Measurements from ENCODE around the gene PRSS27.
"Not testable (repeated sequence)": the region's sequence is repeated elsewhere in the genome, so short reads cannot be mapped to it uniquely, and the experiment has no call there.

PRSS27 gene

DNA sequence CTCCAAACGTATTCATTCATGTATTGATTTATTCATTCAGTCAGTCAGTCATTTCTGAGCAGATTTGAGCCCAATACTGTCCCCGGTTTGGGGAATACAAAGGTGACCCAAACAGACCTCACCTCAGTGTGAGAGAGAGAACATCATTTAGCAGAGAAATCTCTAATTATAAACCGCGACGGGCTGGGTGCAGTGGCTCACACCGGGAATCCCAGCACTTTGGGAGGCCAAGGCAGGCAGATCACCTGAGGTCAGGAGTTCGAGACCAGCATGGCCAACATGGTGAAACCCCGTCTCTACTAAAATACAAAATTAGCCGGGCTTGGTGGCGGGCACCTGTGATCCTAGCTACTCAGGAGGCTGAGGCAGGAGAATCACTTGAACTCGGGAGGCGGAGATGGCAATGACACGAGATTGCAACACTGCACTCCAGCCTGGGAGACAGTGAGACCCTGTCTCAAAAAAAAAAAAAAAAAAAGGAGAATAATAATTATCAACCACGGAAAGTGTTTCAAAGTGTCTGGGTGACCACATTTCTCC, 1.7 kb upstream of the PRSS27 start:
- not testable (repeated sequence) for DNase-seq

DNA sequence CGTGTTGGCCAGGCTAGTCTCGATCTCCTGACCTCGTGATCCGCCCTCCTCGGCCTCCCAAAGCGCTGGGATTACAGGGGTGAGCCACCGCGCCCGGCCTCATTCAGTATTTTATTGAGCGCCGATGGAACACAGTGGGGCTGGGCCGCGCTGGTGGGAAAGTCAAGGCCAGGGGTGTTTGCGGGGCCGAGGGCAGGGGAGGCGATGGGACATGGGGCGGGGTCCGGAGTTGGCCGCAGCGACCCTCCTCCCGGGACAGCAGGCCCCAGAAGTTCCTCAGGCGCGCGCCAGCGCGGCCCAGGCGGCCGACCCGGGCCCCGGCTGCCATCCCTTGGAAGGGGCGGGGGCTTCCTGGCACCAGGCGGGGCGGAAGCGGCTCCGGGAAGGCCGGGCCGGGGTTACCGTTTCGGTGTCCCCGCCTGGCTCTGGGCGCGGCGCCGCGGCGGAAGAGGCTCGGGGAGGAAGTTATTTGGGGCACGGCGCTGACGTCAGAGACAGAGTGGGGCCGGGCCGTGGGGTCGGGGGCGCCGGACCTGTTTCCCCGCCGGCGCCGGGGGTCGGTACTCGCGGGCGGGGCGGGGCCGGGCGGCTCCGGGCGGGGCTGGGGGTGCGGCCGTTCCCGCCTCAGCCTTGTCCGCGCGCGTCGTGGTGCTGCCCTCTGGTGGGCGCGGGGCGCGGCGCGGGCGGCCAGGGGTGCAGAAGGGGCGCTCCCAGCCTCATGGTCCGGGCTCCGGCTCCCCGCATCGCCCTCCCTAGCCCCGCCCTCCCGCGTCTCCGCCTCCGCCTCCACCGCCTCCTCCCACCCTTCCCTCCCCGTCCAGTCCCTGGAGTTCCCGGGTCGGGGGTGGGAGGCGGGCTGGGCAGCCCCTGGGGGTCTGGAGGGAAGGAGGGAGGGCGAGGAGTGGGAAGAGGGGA, 952 bp upstream of the PRSS27 start:
- peak; percentile 88 for DNase-seq

DNA sequence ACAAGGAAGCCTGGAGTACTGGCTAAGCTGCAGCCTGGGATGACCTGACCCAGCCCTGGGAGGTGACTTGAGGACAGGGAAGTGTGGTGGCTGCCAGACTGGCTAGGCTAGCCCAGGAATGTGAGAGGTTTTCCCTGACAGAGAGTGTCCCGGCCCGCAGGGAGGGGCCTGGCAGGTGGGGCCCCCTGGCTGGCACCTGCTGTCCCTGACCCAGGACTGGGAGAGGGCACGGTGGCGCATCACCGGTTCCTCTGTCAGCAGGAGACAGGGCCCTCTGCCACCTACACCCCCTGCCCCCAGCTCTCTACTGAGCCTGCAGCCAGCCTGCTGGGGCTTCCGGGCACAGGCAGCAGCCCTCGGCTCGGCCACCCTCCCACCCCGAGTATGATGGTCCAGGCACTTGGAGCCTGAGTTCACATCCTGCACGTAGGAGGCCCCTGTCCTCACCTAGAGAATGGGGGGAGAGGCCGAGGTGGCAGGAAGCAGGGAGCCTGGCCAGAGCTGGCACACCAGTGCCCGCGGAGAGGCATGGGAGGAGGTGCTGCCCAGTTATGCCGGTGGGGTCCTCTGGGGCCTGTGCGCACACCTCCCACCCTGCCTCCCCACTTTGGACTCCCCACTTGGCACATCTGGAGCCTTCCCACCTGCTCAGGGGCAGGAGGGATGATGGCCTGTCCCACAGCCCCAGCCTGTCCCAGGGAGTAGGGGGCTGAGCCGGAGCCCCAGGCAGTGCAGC, 528 bp downstream of the PRSS27 start:
- DNase-seq = no peak

DNA sequence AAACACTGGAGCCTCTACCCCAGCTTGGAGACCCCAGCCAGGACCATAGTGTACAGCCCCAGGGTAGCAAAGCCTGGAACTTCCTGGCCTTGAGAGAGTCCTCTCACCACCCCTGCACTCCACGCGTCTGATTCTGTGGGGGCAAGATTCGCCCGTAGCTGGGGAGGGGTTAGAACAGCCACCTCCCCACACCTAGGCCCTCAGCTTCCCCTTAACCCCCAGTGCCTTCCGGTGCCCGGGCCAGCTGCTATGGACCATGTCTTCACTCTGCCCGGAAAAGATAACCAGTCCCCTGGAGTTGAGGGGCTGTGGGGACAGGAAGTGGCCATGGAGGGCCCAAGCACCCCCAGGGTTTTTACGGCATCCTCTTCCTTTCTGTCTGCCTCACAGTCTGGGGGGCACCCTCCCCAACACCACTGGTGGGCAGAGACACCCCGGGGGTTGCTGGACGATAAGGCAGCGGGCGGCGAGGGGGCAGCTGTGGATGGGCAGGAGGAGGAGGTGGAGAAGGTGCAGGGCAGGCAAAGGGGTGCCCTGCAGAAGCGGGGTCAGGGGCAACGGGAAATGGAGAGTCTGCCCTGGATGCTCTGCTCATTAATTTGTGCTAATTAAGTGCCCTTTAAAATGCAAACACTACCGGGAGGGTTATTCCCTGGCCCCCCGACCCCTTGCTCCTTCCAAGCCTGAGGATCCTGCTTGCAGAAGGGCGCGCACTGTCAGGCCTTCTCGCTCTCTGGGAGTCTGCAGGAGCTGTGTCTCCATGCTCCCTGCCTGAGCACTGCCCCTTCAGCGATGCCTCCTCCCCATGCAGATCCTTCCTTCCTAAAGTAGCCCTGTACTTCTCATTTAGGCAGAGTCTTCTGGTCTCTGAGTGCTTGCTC, 2.4 kb downstream of the PRSS27 start:
- DNase-seq = no peak

DNA sequence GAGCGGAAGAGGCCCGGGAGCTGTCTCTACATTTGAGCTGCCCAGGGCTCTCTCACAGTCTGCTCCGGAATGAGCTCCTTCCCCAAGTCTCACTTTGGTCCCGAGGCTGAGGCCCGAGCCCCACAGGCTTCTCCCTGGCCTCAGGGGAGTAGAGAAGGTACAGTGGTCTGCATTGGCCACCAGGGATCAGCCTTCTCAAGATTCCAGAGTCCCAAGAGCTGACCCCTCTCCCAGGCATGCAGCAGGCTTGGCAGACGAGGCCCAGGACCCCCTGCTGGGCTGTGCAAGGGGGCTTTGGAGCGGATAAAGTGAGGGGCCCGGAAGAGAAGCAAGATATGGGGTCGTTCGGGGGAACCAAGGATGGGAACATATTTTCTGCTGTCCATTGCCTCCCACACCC, 3.1 kb downstream of the PRSS27 start:
- DNase-seq = no peak

DNA sequence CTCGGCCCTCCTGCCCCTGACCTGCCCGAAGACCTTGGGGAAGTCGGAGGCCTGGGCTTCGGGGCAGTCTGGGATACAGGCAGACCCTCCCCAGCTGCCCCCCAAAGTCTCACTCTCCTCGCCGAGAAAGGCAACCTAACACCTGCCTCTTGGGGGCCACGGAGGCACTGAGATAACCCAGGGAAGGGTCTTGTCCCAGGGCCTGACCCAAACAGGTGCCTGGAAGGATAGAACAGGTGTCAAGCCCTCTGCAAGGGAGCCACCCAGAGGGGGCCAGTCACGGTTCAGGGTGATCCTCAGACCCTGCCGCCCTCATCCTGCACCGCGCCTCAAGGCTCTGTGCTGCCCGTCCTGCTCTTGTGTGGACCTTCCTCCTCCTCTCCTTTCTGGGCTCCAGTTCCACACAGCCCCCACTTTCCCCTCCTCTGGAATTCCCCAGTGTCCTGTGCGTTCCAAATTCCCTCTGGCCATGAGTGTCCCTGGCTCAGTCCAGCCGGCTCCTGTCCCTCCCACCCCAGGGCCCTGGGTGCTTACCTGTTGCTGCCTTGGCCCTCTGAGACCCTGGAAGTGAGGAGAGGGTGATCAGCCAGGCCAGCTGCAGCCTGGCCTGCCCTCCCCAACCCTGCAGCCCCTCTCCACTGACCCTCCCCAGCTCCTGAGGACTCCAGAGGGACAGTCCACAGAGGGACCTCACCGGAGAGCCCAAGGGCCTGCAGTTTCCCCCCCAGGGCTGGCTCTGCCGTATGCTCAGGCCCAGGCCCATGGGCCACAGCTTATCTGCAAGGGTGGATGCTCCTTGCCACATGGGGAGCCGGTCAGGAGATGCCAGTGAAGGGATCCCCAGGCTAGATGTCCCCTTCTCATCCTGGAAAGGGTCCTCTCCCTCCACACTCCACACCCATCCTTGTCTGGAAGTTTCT, 3.8 kb downstream of the PRSS27 start:
- DNase-seq = no peak

DNA sequence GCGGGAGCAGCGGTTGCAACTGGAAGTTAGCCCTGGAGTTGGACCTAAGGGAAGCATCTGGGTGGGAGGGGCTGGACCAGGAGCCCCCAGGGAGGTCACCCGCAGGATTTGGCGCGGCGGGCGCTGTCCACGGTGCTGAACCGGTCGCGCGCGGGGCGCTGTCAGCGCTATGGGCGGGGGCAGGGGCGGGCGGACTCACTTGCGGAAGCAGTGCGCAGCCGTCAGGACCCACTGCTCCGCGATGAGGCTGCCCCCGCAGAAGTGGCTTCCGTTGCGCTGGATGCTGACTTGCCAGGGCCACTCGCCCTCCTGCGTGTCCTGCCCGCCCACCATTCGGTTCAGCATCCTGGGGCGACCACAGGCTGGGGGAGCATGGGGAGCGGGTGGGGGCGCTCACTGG, 4.5 kb downstream of the PRSS27 start:
- peak; percentile 86 for DNase-seq

DNA sequence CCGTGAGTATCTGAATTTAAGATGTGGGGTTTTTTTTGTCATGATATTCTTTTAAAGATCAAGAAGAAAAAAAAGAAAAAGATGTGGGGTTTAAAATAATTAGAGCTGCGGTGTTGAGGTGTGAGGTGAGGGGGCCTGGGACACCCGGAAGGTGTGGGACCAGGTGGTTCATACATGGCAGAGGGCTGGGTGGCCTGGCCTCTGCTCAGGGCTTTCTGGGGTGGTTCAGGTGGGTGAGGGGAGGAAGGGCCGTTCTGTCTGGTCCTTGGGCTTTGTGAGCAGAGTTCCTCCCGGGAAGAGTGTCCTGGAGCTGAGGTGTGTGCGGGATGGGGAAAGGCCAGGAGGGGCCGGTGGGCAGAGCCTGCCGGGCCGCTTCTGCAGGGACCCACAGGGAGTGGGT, 5.0 kb downstream of the PRSS27 start:
- no peak for DNase-seq

DNA sequence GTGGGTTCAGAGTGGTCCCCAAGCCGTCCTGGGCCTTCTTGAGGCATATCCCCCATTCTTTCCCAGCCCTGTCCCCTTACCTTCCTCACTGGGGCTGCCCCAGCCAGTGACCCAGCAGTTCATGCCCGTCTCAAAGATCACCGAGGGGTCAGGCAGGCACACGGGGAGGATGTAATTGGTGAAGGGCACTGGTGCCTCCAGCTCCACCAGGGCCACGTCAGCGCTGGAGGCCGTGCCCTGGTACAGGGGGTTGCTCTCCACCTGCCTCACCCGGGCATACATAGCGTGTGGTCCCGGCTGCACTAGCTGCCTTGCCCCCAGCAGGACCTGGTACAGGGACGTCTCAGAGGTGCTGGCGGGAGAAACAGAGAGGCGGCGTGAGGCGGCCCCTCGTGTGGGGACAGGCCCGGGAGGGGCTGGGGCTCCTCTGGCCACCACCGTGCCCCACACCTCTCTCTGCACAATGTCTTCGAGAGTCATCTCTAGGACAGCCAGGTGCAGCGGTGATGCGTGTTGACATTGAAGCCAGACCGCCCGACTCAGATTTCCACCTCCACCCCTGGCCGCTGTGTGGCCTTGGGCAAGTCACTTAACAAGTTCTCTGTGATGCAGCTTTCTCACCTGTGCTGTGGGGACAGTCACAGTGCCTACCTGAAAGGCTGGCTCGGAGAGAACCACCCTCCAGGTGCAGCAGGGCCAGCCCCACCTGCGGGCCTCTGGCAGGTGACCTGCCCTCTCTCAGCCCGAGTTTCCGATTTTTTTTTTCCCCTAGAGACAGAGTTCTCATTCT, 5.8 kb downstream of the PRSS27 start:
- DNase-seq = no peak

DNA sequence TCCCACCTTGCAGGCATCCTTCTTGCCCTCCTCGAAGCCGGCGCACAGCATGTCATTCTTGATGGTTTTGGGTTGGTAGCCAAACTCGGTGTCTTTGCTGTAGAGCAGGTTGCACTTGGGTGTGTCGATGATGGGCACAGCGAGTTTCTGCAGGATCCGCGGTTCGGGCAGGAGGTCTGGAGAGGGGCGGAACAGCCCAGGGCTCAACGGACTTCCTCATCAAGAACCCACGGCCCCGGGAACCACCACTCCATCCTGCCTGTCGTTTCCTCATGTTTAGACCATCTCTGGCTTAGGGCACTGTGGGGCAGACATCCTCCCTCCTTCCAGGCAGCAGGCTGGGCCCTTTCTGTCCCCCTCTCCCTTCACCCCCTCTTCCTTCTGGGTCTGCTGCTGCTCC, 6.5 kb downstream of the PRSS27 start:
- DNase-seq = no peak

DNA sequence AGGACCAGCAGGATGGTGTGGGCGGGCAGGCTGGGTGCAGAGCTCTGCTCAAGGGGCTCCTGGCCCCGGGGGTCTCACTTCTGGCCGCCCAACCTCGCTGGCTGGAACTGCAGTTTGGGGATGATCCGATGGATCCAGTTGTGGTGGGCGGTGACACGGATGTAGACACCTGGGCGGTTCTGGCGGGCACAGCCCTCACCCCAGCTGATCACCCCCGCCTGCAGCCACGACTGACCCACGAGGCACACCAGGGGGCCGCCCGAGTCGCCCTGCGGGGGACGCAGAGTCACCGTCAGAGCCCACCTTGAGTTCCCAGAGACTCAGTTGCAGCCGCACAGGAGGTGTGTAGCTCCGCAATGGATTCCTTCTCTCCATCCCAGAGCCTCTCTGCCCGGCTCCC, 7.5 kb downstream of the PRSS27 start:
- DNase-seq = no peak

DNA sequence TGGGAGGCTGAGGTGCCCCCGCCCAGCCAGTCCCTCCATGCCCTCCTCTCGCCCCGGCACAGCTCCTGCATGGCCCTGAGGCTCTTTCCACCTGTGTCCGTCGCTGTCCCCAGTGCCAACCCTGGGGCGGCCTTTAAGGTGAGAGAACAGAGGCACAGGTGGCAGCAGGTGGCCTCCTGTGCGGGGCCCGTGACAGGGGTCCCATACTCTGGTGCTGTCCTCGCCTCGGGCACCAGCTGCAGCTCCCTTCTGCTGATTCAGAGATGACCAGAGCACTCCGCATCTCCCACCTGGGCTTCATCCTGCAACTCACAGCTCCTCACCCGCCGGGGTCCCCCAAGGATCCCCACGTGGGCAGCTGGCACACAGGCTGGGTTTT, 8.0 kb downstream of the PRSS27 start:
- no peak for DNase-seq

DNA sequence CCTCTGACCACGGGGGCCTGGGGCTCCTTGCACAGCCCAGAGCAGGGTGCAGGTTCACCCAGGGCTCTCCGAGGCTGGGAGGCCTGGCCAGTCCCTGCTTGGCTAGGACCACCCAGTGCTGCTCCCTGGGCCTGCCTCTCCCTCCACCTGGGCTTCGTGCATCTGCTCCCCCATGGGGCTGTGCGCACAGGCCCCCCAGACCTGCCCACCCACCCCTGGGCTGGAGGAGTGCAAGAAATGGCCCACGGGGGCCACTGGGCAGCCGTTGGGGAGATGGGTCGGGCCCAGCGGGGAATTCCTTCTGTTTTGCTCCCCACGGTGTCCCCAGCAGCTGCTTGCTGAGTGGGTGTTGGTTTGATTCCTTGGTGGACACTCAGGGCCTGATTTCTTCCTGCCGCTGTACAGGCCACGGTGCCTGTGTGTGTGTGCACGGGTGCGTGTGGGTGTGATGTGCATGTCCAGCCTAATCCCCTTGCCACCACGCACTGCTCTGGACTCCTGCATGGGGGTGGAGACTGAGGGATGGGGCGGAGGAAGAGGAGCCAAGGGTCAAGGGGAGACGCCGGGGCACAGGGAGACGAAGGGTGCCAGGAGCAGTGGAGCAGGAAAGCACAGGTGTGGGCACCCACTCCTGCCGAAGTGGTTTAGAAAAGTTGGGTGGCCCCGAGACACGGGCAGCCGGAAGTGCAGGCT, 8.5 kb downstream of the PRSS27 start:
- no peak for DNase-seq

DNA sequence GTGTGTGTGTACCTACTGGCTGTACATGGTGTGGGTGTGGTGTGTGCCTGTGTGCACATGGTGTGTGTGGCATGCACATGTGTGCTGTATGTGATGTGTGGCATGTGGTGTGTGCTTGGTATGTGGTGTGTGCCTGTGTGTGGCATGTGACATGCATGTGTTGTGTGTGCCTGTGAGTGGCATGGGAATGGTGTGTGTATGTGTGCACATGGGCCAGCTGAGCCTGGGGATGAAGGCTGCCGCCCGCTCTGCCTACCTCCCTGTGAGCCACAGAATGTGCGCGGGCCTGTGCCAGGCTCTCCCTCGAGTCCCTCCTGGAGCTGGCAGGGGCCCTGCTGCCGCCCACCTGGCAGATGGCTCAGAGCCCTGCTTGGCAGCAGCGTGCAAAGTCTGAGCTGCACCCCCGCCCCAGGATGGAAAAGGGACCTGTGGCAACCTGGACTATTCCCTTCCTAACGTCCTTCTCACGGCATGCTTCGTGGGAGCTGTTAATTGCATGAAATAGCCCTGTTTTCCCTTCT, 9.3 kb downstream of the PRSS27 start:
- no peak for DNase-seq

DNA sequence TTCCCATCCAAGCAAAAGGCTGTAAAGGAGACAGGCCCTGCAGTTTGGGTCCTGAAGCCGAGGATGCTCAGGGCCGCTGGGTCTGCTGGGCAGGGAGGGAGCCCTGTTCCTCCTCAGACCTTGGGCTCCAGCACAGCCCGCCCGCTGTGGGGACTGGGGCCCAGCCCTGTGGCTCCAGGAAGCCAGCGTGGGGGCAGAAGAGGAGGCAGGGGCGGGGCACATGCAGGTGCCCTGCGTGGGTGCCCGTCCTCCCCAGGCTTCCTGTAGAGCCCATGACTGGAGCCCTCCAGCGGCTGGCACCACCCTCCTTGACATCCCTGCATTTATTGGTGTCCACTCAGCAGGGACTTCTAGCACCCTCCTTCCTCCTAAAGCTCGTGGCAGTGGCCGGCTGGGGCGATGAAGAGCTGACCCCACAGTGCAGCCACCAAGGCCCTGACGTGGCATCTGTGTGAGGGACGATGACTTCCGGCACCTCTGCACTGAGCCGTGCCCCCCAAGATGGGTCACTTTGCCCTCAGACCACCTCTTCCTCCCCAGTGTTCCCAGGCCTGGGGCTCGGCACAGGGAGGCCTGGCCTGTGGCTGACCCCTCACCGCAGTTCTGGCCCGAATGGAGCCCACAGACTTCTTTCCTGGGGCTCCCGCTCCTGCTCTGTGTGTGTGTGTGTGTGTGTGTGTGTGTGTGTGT, 9.9 kb downstream of the PRSS27 start:
- DNase-seq = no peak

DNA sequence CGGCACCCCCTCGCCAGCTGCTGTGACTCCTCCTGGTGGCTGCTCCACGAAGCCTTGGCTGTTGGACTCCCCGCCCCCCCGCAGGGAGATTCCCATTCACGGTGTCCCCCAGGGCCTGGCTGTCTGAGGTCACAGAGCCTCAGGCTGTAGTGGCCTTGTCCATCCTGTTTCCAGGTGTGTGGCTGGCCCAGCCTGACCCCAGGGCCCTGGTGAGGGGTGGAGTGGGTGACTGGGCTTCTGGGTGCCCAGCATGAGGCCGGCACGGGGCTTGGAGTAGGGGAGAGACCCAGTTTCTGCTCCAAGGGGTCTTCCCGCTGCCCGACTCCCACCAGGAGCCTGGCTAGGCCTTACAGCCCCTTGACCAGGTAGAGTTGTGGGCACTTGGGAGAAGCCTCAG, 10.4 kb downstream of the PRSS27 start:
- no peak for DNase-seq

DNA sequence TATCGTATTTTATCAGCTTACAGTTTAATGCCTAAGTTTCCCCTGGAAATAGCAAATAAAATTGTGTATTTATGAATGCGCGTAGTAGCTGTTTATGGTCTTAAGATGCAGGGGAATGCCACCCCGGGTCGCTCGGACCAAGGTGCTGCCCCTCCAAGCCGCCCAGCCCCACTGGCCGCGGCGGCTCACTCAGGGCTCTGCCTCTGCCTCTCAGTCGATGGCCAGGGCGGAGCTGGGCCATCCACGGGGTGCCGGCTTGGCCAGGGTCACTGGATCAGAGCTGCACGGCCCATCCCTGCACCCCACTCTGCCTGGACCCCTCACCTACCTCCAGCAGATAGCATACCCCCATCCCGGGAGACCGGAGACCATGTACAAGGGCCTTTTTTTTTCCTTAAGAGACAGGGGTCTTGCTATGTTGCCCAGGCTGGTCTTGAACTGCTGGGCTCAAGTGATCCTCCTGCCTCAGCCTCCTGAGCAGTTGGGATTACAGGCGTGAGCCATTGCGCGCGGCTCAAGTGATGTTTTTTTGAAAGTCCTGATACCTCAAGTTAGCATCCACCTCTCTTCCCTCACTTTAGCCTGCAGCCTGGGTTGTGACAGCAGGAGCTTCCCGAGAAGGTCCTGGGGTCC, 11.0 kb downstream of the PRSS27 start:
- no peak for DNase-seq

DNA sequence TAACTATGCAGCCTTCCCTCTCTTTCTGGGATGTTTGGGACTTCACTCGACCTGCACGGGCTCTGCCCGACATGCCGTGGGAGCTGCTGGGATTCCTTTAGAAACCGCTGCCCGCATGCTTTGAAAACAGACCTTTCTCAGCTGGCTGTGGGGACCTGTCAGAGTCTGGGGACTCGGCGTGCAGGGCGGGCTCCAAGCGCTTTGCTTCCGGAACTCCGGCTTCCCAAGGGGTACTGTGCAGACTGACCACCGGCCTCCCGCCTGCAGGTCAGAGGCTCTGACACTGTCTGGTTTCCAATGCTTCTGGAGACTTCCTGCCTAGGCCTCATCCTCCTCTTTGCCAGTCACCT, 11.8 kb downstream of the PRSS27 start:
- DNase-seq = no peak
